ENCODE results near the gene MYO18A.

Gene MYO18A

DNA sequence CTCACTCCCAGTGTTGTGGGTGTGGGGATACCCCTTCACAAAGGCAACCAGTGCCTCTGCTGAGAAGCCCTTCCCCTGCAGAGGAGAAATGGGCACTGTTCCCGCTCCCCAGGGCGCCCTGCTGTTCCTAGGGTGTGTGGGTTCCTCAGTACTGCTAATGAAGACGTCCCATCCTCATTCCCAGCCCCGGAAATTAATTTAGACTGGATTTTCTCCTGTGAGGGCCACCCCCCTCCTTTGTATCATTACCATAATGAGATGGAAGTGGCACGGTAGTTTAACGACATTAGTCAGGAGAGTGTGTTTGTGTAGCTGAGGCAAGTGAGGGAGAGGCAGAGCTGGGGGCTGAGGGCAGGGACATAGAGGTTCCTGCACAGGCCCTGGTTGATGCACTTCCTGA lies 84.1 kb downstream of the MYO18A start:
- no peak overlapping the region for H3K27ac ChIP-seq
- no peak overlapping the region for H2AFZ ChIP-seq
- H3K27me3 ChIP-seq (ENCODE audit: control insufficient read depth, insufficient read depth, low read length), result no peaks in the 10 kb centered on the region
- no peaks in the 10 kb centered on the region for H3K79me2 ChIP-seq
- H3K4me3 ChIP-seq (ENCODE audit: low read depth, low read length), result no peak overlapping the region
- TF ChIP-seq, protein P1, sequence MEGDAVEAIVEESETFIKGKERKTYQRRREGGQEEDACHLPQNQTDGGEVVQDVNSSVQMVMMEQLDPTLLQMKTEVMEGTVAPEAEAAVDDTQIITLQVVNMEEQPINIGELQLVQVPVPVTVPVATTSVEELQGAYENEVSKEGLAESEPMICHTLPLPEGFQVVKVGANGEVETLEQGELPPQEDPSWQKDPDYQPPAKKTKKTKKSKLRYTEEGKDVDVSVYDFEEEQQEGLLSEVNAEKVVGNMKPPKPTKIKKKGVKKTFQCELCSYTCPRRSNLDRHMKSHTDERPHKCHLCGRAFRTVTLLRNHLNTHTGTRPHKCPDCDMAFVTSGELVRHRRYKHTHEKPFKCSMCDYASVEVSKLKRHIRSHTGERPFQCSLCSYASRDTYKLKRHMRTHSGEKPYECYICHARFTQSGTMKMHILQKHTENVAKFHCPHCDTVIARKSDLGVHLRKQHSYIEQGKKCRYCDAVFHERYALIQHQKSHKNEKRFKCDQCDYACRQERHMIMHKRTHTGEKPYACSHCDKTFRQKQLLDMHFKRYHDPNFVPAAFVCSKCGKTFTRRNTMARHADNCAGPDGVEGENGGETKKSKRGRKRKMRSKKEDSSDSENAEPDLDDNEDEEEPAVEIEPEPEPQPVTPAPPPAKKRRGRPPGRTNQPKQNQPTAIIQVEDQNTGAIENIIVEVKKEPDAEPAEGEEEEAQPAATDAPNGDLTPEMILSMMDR (IDR thresholded peaks at IDR 0.05), result no peak
- no peaks in the 10 kb centered on the region for H3K9me3 ChIP-seq (ENCODE audit: control insufficient read depth, low read length)
- no peaks in the 10 kb centered on the region for H3K36me3 ChIP-seq (ENCODE audit: control insufficient read depth, insufficient read depth, low read length)
- H3K4me1 ChIP-seq, result no peaks in the 10 kb centered on the region
- H3K9ac ChIP-seq, result no peak overlapping the region
- no peak overlapping the region for H3K4me2 ChIP-seq (ENCODE audit: low read length)

DNA sequence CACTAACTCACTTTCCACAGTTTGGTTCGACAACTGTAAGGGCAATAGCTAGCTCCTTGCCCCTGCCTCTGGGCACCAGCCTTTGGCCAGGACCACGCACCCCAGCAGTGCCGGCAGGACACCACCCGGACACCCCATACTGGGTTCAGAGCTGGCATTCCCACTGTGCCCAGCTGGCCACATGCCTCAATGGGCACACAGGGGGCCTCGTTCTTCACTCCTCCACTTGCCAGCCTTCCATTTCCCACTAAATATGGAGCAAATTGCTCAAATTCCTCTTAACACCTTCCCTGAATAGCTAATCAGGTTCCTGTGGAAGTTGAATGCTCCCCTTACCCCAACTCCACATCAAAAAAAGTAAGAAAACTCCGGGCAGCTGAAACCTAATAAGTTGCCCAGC lies 84.8 kb downstream of the MYO18A start:
- no peaks in the 10 kb centered on the region for H3K79me2 ChIP-seq
- H2AFZ ChIP-seq, result no peak overlapping the region
- no peaks in the 10 kb centered on the region for H3K27me3 ChIP-seq (ENCODE audit: control insufficient read depth, insufficient read depth, low read length)
- H3K36me3 ChIP-seq (ENCODE audit: control insufficient read depth, insufficient read depth, low read length), result no peaks in the 10 kb centered on the region
- no peaks in the 10 kb centered on the region for H3K9me3 ChIP-seq (ENCODE audit: control insufficient read depth, low read length)
- no peak overlapping the region for H3K9ac ChIP-seq
- no peak overlapping the region for H3K27ac ChIP-seq
- TF ChIP-seq, protein P1 (IDR thresholded peaks at IDR 0.05), result no peak
- no peak overlapping the region for H3K4me3 ChIP-seq (ENCODE audit: low read depth, low read length)
- no peak overlapping the region for H3K4me2 ChIP-seq (ENCODE audit: low read length)
- no peaks in the 10 kb centered on the region for H3K4me1 ChIP-seq

DNA sequence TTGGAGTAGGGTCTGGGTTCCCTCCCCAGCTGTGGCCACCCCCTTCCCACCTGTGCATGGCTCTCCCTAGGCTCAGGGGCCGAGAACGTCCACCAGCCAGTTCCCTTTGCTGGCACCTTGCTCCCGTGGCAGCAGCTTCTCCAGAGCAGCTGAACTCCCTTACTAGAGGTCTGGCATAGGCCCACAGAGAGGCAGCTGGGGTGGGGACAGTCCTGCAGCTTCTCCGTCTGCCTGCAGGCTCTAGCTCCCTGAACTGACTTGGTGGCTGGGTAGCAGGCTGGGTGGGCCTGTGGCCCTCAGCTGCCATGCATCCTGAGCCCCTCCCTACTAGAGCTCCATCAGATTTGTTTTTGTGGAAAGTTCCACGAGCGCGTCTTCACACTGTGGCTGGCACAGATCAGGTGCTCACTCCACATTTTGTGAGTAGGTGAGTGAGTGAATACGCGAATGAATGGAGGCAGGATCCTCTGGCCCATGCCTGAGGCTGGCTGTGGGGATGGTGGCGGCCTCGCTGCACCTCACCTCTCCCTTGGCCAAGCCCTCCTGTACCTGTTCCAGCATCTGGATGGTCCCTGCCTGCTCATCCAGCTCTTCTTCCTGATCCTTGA lies 86.0 kb downstream of the MYO18A start:
- Histone ChIP-seq H3K9me3 (ENCODE audit: control insufficient read depth, low read length) (no peaks in the 10 kb centered on the region), H3K4me2 (ENCODE audit: low read length) (no peak overlapping the region), H3K4me1 (no peaks in the 10 kb centered on the region), H3K4me3 (ENCODE audit: low read depth, low read length) (no peak overlapping the region), H2AFZ (no peak overlapping the region), H3K27me3 (ENCODE audit: control insufficient read depth, insufficient read depth, low read length) (no peaks in the 10 kb centered on the region), H3K36me3 (ENCODE audit: control insufficient read depth, insufficient read depth, low read length) (no peaks in the 10 kb centered on the region), H3K9ac (no peak overlapping the region), H3K79me2 (no peaks in the 10 kb centered on the region), H3K27ac (no peak overlapping the region)
- TF ChIP-seq, protein P1 (IDR thresholded peaks at IDR 0.05), result no peak

DNA sequence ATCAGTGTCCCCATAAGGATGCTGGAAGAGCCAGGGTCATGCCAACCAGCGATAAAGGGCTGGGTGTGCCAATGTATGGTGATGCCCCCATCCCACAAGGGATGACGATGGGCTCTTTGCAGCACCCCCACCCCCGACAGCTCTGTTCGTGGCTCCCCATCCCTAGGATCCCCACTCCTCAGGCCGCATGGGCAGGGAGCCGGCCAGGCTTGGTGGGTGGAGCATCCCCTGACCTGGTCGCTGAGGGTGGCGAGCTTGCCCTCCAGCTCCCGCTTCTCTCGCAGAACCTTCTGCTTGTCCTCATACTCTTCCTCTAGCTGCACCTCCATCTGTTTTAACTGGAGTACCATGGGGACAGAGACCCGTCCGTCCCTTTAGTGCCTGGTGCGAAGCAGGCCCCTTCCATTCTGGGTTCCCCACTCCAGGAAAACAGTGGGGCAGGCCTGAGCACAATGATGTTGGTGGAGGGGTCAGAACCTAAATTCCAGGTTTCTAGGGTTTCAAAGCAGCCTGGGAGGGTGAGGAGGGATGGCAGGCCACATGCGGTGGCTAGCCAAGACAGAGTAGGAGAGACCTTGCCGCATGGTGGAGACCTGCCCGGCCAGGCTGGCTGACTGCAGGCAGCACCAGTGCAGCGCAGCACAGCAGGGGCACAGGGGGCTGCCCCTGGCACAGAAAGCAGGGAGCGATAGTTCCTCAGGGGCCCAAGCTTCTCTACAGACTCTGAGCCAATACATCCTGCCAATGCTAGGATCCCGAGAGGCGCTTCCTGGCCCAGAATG lies 86.9 kb downstream of the MYO18A start:
- H2AFZ ChIP-seq, result no peak overlapping the region
- H3K9ac ChIP-seq, result no peak overlapping the region
- no peak overlapping the region for H3K27ac ChIP-seq
- no peaks in the 10 kb centered on the region for H3K27me3 ChIP-seq (ENCODE audit: control insufficient read depth, insufficient read depth, low read length)
- TF ChIP-seq, protein P1 (IDR thresholded peaks at IDR 0.05), result no peak
- H3K4me1 ChIP-seq, result no peaks in the 10 kb centered on the region
- no peaks in the 10 kb centered on the region for H3K36me3 ChIP-seq (ENCODE audit: control insufficient read depth, insufficient read depth, low read length)
- no peak overlapping the region for H3K4me3 ChIP-seq (ENCODE audit: low read depth, low read length)
- no peaks in the 10 kb centered on the region for H3K79me2 ChIP-seq
- H3K4me2 ChIP-seq (ENCODE audit: low read length), result no peak overlapping the region
- H3K9me3 ChIP-seq (ENCODE audit: control insufficient read depth, low read length), result no peaks in the 10 kb centered on the region

Measured in parathyroid adenoma (tissue), 2 donors.